Stimulated activated CD8-positive, alpha-beta memory T cell treated with anti-CD3 and anti-CD28 coated beads, Interleukin-4, amount 100 ng/mL, for 24 hours (primary cell): ENCODE data around the gene FUT6.

ENCODE experiments used
- DNase-seq: peaks from one replicate; pipeline ENCODE4 v3.0.0-alpha.2; 2020; ENCODE audit warnings: low read depth

The FUT6 gene

GRCh38 chr19:5804516-5805461 lies 34.7 kb downstream of the FUT6 start, which contains the start of gene NRTN:
TSS of gene NRTN (plus strand) at chr19:5805067. CDS start at chr19:5824166, 19,099 bp downstream.
- DNase-seq = no peak

GRCh38 chr19:5803752-5804515 lies 35.6 kb downstream of the FUT6 start:
- DNase-seq = peak; percentile 90

- DNase-seq = no peak
Observed at GRCh38 chr19:5803441-5803751, 36.1 kb downstream of the FUT6 start.

GRCh38 chr19:5801796-5802619 lies 37.5 kb downstream of the FUT6 start:
- no peak for DNase-seq

- DNase-seq = no peak
Observed at GRCh38 chr19:5800361-5801270, 38.9 kb downstream of the FUT6 start.

- no peak for DNase-seq
Observed at GRCh38 chr19:5799247-5800241, 40.0 kb downstream of the FUT6 start.

GRCh38 chr19:5798244-5798643 lies 41.3 kb downstream of the FUT6 start:
- DNase-seq = no peak

- DNase-seq = no peak
Observed at GRCh38 chr19:5795382-5795919, 44.1 kb downstream of the FUT6 start.

- no peak for DNase-seq
Observed at GRCh38 chr19:5793188-5793587, 46.3 kb downstream of the FUT6 start.

- DNase-seq = no peak
Observed at GRCh38 chr19:5792224-5792623, 47.3 kb downstream of the FUT6 start.

GRCh38 chr19:5790559-5791520 lies 48.7 kb downstream of the FUT6 start, which contains the start of gene DUS3L:
TSS of gene DUS3L (minus strand) at chr19:5791163. CDS start at chr19:5791141, 22 bp downstream.
- peak; percentile 90 for DNase-seq

GRCh38 chr19:5789886-5790558 lies 49.5 kb downstream of the FUT6 start:
- DNase-seq = no peak

- DNase-seq = no peak
Observed at GRCh38 chr19:5789351-5789761, 50.1 kb downstream of the FUT6 start.

- DNase-seq = no peak
Observed at GRCh38 chr19:5788422-5788821, 51.1 kb downstream of the FUT6 start.

- no peak for DNase-seq
Observed at GRCh38 chr19:5787409-5788182, 51.9 kb downstream of the FUT6 start.

- DNase-seq = no peak
Observed at GRCh38 chr19:5786593-5787408, 52.7 kb downstream of the FUT6 start.
